Measurements from ENCODE around the gene NELL2.

GRCh38 chr12:44812062-44812461 lies 64.1 kb downstream of the NELL2 start:
- TF ChIP-seq POLR2AphosphoS5 (IDR thresholded peaks at IDR 0.05; ENCODE audit: low read depth, low read length) (no peak), SIN3A (IDR thresholded peaks at IDR 0.05; ENCODE audit: borderline replicate concordance, insufficient read depth, low read length) (no peak), REST (IDR thresholded peaks at IDR 0.05; ENCODE audit: insufficient read depth in 1 of 2, low read depth in 2 of 2, low read length in 2 of 2) (no peak), TAF1 (IDR thresholded peaks at IDR 0.05; ENCODE audit: borderline replicate concordance, insufficient read depth, low read length) (no peak), FOXP2 (optimal IDR thresholded peaks at IDR 0.05; ENCODE audit: borderline replicate concordance, extremely low read depth, extremely low read length, insufficient read depth) (no peak)

Data from PFSK-1 (cell line).